IMR-90 (cell line): ENCODE data around the gene COL5A1. TPM values are rescaled to one million over a fixed set of nuclear protein-coding genes. Genes with fewer than 3 reads are reported as not detected.

ENCODE experiments used
- ATAC-seq: fragments of 200-7000 bp; cut with Tn5 transposase; 2 replicates; pipeline ENCODE4 v1.9.1; 2020; ENCODE audit warnings: low read depth, mild to moderate bottlenecking, moderate library complexity
- BruUV-seq: library from RNA; stranded (reverse); fragments of 400-500 nt; replicated peaks from 2 replicates; lab custom pipeline; 2021; lab: Mats Ljungman, UMichigan
- CTCF ChIA-PET: fragments of 300-600 bp; formaldehyde crosslinking; extraction: SDS; loops from one replicate; lab custom pipeline; 2021; ENCODE audit warnings: antibody characterized with exemption; lab: Yijun Ruan, JAX
- POLR2A ChIA-PET: fragments of 300-600 bp; sonication (Branson Sonifier 250); formaldehyde crosslinking; loops from one replicate; lab custom pipeline; 2022; ENCODE audit warnings: antibody characterized with exemption; ENCODE audit not compliant: unreplicated experiment; lab: Charles Lee
- DNase-seq: peaks from one replicate; pipeline ENCODE4 v3.0.0; 2013
- H2AFZ ChIP-seq: replicated peaks from 2 replicates; pipeline ENCODE3; 2013; ENCODE audit warnings: low read length, mild to moderate bottlenecking; ENCODE audit not compliant: poor library complexity
- H2AK5ac ChIP-seq: 2 replicates; pipeline ENCODE4 v1.6.1; 2013; ENCODE audit warnings: low read depth, low read length, inconsistent platforms
- H2AK9ac ChIP-seq: replicated peaks from 2 replicates; pipeline ENCODE3; 2013; ENCODE audit warnings: mild to moderate bottlenecking, low read depth, low read length, moderate library complexity; ENCODE audit not compliant: poor library complexity
- H2BK120ac ChIP-seq: 2 replicates; pipeline ENCODE4 v1.6.1; 2013; ENCODE audit warnings: low read depth, low read length, inconsistent platforms
- H2BK15ac ChIP-seq: 3 replicates; pipeline ENCODE4 v1.6.1; 2013; ENCODE audit warnings: low read depth, low read length, inconsistent platforms
- H2BK20ac ChIP-seq: 2 replicates; pipeline ENCODE4 v1.6.1; 2013; ENCODE audit warnings: low read depth, mild to moderate bottlenecking, inconsistent platforms, low read length, moderate library complexity
- H2BK5ac ChIP-seq: 2 replicates; pipeline ENCODE4 v1.6.1; 2013; ENCODE audit warnings: mild to moderate bottlenecking, low read depth, low read length, inconsistent platforms; ENCODE audit not compliant: poor library complexity, severe bottlenecking
- H3K14ac ChIP-seq: replicated peaks from 2 replicates; pipeline ENCODE4 v1.6.1; 2013; ENCODE audit warnings: low read depth, low read length, inconsistent platforms
- H3K18ac ChIP-seq: 2 replicates; pipeline ENCODE4 v1.6.1; 2013; ENCODE audit warnings: low read depth, low read length, control low read depth
- H3K23ac ChIP-seq: 2 replicates; pipeline ENCODE4 v1.6.1; 2013; ENCODE audit warnings: low read depth, low read length, inconsistent platforms
- H3K27ac ChIP-seq: 2 replicates; pipeline ENCODE4 v1.5.1; 2013; ENCODE audit warnings: mild to moderate bottlenecking, control low read depth, low read length; ENCODE audit not compliant: insufficient read depth
- H3K27me3 ChIP-seq: 2 replicates; pipeline ENCODE4 v1.6.1; 2013; ENCODE audit warnings: low read length; ENCODE audit not compliant: control insufficient read depth, insufficient read depth
- H3K36me3 ChIP-seq: 2 replicates; pipeline ENCODE4 v1.6.1; 2013; ENCODE audit warnings: low read length, mixed read lengths; ENCODE audit not compliant: control insufficient read depth, insufficient read depth
- H3K4ac ChIP-seq: 2 replicates; pipeline ENCODE4 v1.6.1; 2013; ENCODE audit warnings: low read depth, low read length, inconsistent platforms
- H3K4me1 ChIP-seq: 2 replicates; pipeline ENCODE4 v1.6.1; 2013; ENCODE audit warnings: low read length, mixed read lengths; ENCODE audit not compliant: control insufficient read depth, insufficient read depth
- H3K4me2 ChIP-seq: 2 replicates; pipeline ENCODE4 v1.6.1; 2013; ENCODE audit warnings: low read depth, mild to moderate bottlenecking, control low read depth, low read length, moderate library complexity
- H3K4me3 ChIP-seq: 2 replicates; pipeline ENCODE4 v1.5.1; 2013; ENCODE audit warnings: low read depth, mild to moderate bottlenecking, control low read depth, low read length, moderate library complexity; ENCODE audit not compliant: insufficient read depth
- H3K56ac ChIP-seq: 2 replicates; pipeline ENCODE4 v1.6.1; 2013; ENCODE audit warnings: low read length, inconsistent platforms; ENCODE audit not compliant: insufficient read depth; ENCODE audit errors: extremely low read depth
- H3K79me1 ChIP-seq, 2 experiments: 2 replicates each; pipeline ENCODE4 v1.6.1; 2013; ENCODE audit warnings: low read length in 2 of 2, inconsistent platforms in 1 of 2, low read depth in 1 of 2
- H3K9ac ChIP-seq: 2 replicates; pipeline ENCODE4 v1.6.1; 2013; ENCODE audit warnings: low read depth, low read length, control low read depth
- H3K9me1 ChIP-seq: 2 replicates; pipeline ENCODE4 v1.6.1; 2013; ENCODE audit warnings: low read length, inconsistent platforms; ENCODE audit not compliant: insufficient read depth
- H3K9me3 ChIP-seq: 2 replicates; pipeline ENCODE4 v1.6.1; 2013; ENCODE audit warnings: low read length; ENCODE audit not compliant: control insufficient read depth, insufficient read depth
- H4K20me1 ChIP-seq: 2 replicates; pipeline ENCODE4 v1.6.1; 2013; ENCODE audit warnings: low read length, inconsistent platforms; ENCODE audit not compliant: insufficient read depth
- H4K5ac ChIP-seq: 2 replicates; pipeline ENCODE4 v1.6.1; 2013; ENCODE audit warnings: mild to moderate bottlenecking, low read depth, low read length, control low read depth
- H4K8ac ChIP-seq, 2 experiments: 2 replicates each; pipeline ENCODE4 v1.6.1; 2013; ENCODE audit warnings: low read depth in 2 of 2, low read length in 2 of 2, control low read depth in 1 of 2, inconsistent platforms in 1 of 2
- H4K91ac ChIP-seq: 2 replicates; pipeline ENCODE4 v1.6.1; 2013; ENCODE audit warnings: low read depth, low read length, inconsistent platforms; ENCODE audit not compliant: insufficient read depth
- BHLHE40 ChIP-seq: fragments of 150-350 bp; IDR thresholded peaks from 2 replicates; pipeline ENCODE4 v1.6.1; 2016; ENCODE audit warnings: mild to moderate bottlenecking, low read depth, low read length
- CHD1 ChIP-seq: IDR thresholded peaks from 2 replicates; pipeline ENCODE4 v1.6.1; 2012; ENCODE audit warnings: low read depth, low read length, improper control_type of control experiment
- FOS ChIP-seq: fragments of 150-350 bp; IDR thresholded peaks from 2 replicates; pipeline ENCODE4 v1.6.1; 2016; ENCODE audit warnings: low read depth, low read length
- MAFK ChIP-seq: IDR thresholded peaks from 2 replicates; pipeline ENCODE4 v1.6.1; 2012; ENCODE audit warnings: low read depth, low read length, improper control_type of control experiment
- MAZ ChIP-seq: IDR thresholded peaks from 2 replicates; pipeline ENCODE4 v1.6.1; 2012; ENCODE audit warnings: low read depth, mild to moderate bottlenecking, low read length, improper control_type of control experiment, moderate library complexity, borderline replicate concordance
- MXI1 ChIP-seq: IDR thresholded peaks from 2 replicates; pipeline ENCODE4 v1.6.1; 2012; ENCODE audit warnings: low read depth, mild to moderate bottlenecking, low read length, moderate library complexity, borderline replicate concordance
- NFE2L2 ChIP-seq: fragments of 150-350 bp; IDR thresholded peaks from 2 replicates; pipeline ENCODE4 v1.6.1; 2016; ENCODE audit warnings: low read depth, mild to moderate bottlenecking, low read length
- RAD21 ChIP-seq: IDR thresholded peaks from 2 replicates; pipeline ENCODE4 v1.6.1; 2012; ENCODE audit warnings: low read length, improper control_type of control experiment
- RCOR1 ChIP-seq: IDR thresholded peaks from 2 replicates; pipeline ENCODE4 v1.6.1; 2012; ENCODE audit warnings: mild to moderate bottlenecking, low read length, improper control_type of control experiment; ENCODE audit not compliant: insufficient replicate concordance
- RFX5 ChIP-seq: IDR thresholded peaks from 2 replicates; pipeline ENCODE4 v1.8.0; 2012; ENCODE audit warnings: low read depth, mild to moderate bottlenecking, low read length, moderate library complexity
- SMC3 ChIP-seq: fragments of 150-350 bp; IDR thresholded peaks from 2 replicates; pipeline ENCODE4 v1.6.1; 2016; ENCODE audit warnings: low read depth, mild to moderate bottlenecking, antibody characterized with exemption, low read length, moderate library complexity
- WGBS, 2 experiments: methylation state at CpG; one replicate each; pipeline versions ENCODE4 v1.1.5 to v1.1.7; 2013; ENCODE audit warnings: missing lambda C conversion rate in 2 of 2; ENCODE audit not compliant: insufficient read length in 1 of 2; ENCODE audit errors: extremely low coverage in 2 of 2; 5-methylcytosine and 5-hydroxymethylcytosine counted together
- dilution Hi-C: fragments of 300-500 bp; cut with HindIII; formaldehyde crosslinking; loops from one replicate; pipeline ENCODE4 v1.14.3; 2018; ENCODE audit warnings: low sequenced_read_pairs; ENCODE audit not compliant: unreplicated experiment
- in situ Hi-C: fragments of 300-500 bp; cut with MboI; formaldehyde crosslinking; loops from 3 replicates; pipeline ENCODE4 v1.14.3; 2019; ENCODE audit warnings: low sequenced_read_pairs, inconsistent platforms, mixed read lengths
- intact Hi-C: fragments of 100-400 bp; cut with micrococcal nuclease; formaldehyde crosslinking; loops from 2 replicates; pipeline ENCODE4 v1.10.0; 2022
- polyA plus RNA-seq, 3 experiments: library from polyadenylated mRNA; depleted of rRNA; stranded (reverse); fragments of >200 nt; gene quantifications; 2 replicates each; pipeline ENCODE4 v1.2.3, GENCODE V29; 2012; ENCODE audit warnings: low replicate concordance in 1 of 3
- total RNA-seq: library from RNA; depleted of rRNA; stranded (reverse); fragments of >200 nt; gene quantifications from 2 replicates; pipeline ENCODE4 v1.2.3, GENCODE V29; 2012
- TF ChIP-seq, protein P1 (sequence below): conservative IDR thresholded peaks from 2 replicates; pipeline ENCODE4 v1.5.1; 2012; ENCODE audit warnings: mild to moderate bottlenecking, low read depth, low read length, improper control_type of control experiment
- TF ChIP-seq, protein P2 (sequence below): fragments of 150-350 bp; IDR thresholded peaks from 2 replicates; pipeline ENCODE4 v1.6.1; 2016; ENCODE audit warnings: low read depth, mild to moderate bottlenecking, low read length, moderate library complexity, borderline replicate concordance
- TF ChIP-seq, protein P3 (sequence below): fragments of 150-350 bp; IDR thresholded peaks from 2 replicates; pipeline ENCODE4 v1.6.1; 2017; ENCODE audit warnings: mild to moderate bottlenecking, antibody characterized with exemption, low read length, low read depth

COL5A1 gene
- total and polyA plus RNA-seq, 2 of the 4 experiments (the other 2 are of a cell fraction) = 19.2 to 173 TPM

DNA sequence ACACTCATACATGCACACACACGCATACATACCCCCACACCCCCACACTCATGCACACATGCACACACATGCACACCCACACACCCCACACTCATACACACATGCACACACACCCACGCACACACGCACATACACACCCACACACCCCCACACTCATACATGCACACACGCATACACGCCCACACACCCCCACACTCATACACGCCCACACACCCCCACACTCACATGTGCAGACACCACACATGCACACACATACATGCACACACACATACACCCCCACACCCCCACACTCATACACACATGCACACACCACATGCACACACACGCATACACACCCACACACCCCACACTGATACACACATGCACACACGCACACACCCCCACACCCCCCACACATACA is 118.3 kb downstream of the COL5A1 start:
- H3K18ac ChIP-seq = no peak overlapping the region
- peaks cover 71% of the 10 kb centered on the region for H4K20me1 ChIP-seq
- H2BK15ac ChIP-seq = no peak overlapping the region
- no peak overlapping the region for H4K5ac ChIP-seq
- 95% methylated on average over 6 of the region's 8 CpGs; no CpG with 5 or more reads in 1 of the 2 experiments for WGBS, 2 experiments
- no peaks in the 10 kb centered on the region for H3K27me3 ChIP-seq
- H4K8ac ChIP-seq = no peak overlapping the region
- DNase-seq = no peak
- dilution Hi-C loops (no loop called here), intact Hi-C loops (no loop called here), in situ Hi-C loops (no loop called here)
- H3K27ac ChIP-seq = no peak overlapping the region
- H3K9ac ChIP-seq = no peak overlapping the region
- no peak overlapping the region for H3K4me3 ChIP-seq
- no peak overlapping the region for H3K4me2 ChIP-seq
- no peak overlapping the region for H3K4ac ChIP-seq
- TF ChIP-seq FOS (no peak), RFX5 (no peak), SMC3 (no peak), NFE2L2 (no peak), MAFK (no peak), MAZ (no peak), CHD1 (no peak), BHLHE40 (no peak), MXI1 (no peak), RAD21 (no peak), RCOR1 (no peak)
- TF ChIP-seq, protein P1, sequence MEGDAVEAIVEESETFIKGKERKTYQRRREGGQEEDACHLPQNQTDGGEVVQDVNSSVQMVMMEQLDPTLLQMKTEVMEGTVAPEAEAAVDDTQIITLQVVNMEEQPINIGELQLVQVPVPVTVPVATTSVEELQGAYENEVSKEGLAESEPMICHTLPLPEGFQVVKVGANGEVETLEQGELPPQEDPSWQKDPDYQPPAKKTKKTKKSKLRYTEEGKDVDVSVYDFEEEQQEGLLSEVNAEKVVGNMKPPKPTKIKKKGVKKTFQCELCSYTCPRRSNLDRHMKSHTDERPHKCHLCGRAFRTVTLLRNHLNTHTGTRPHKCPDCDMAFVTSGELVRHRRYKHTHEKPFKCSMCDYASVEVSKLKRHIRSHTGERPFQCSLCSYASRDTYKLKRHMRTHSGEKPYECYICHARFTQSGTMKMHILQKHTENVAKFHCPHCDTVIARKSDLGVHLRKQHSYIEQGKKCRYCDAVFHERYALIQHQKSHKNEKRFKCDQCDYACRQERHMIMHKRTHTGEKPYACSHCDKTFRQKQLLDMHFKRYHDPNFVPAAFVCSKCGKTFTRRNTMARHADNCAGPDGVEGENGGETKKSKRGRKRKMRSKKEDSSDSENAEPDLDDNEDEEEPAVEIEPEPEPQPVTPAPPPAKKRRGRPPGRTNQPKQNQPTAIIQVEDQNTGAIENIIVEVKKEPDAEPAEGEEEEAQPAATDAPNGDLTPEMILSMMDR = no peak
- TF ChIP-seq, protein P2, sequence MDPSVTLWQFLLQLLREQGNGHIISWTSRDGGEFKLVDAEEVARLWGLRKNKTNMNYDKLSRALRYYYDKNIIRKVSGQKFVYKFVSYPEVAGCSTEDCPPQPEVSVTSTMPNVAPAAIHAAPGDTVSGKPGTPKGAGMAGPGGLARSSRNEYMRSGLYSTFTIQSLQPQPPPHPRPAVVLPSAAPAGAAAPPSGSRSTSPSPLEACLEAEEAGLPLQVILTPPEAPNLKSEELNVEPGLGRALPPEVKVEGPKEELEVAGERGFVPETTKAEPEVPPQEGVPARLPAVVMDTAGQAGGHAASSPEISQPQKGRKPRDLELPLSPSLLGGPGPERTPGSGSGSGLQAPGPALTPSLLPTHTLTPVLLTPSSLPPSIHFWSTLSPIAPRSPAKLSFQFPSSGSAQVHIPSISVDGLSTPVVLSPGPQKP = no peak
- TF ChIP-seq, protein P3, sequence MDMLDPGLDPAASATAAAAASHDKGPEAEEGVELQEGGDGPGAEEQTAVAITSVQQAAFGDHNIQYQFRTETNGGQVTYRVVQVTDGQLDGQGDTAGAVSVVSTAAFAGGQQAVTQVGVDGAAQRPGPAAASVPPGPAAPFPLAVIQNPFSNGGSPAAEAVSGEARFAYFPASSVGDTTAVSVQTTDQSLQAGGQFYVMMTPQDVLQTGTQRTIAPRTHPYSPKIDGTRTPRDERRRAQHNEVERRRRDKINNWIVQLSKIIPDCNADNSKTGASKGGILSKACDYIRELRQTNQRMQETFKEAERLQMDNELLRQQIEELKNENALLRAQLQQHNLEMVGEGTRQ = no peak
- CTCF ChIA-PET = no interaction called here
- H2AK9ac ChIP-seq = no peak overlapping the region
- no peak overlapping the region for H3K23ac ChIP-seq
- no peak overlapping the region for H4K91ac ChIP-seq
- no TSS peak for BruUV-seq
- peaks cover 15 to 66% of the 10 kb centered on the region in 2 experiments for H3K79me1 ChIP-seq
- no peak overlapping the region for H3K56ac ChIP-seq
- no peak for ATAC-seq
- H2BK5ac ChIP-seq = peak overlapping the region; percentile 81
- POLR2A ChIA-PET = no interaction called here
- peaks cover 89% of the 10 kb centered on the region for H3K36me3 ChIP-seq
- peaks cover 19% of the 10 kb centered on the region for H3K9me1 ChIP-seq
- H2AK5ac ChIP-seq = no peak overlapping the region
- no peak overlapping the region for H3K14ac ChIP-seq
- no peak overlapping the region for H2BK20ac ChIP-seq
- no peaks in the 10 kb centered on the region for H3K9me3 ChIP-seq
- no peaks in the 10 kb centered on the region for H3K4me1 ChIP-seq
- H2AFZ ChIP-seq = no peak overlapping the region
- no peak overlapping the region for H2BK120ac ChIP-seq
